ENCODE results near the gene RSPH1. TPM values are rescaled to one million over a fixed set of nuclear protein-coding genes. Genes with fewer than 3 reads are reported as not detected.

Gene RSPH1
- total RNA-seq, 6 donors from 2014 or later = 0.46 to 68.4 (median 13.4) TPM

- TF ChIP-seq CTCF (IDR thresholded peaks at IDR 0.05) (no peak), EP300 (IDR thresholded peaks at IDR 0.05) (no peak), POLR2A (IDR thresholded peaks at IDR 0.05) (no peak), POLR2AphosphoS5 (IDR thresholded peaks at IDR 0.05) (no peak)
- DNase-seq (no peak), ATAC-seq (ENCODE audit: low FRiP score in 2 of 2) (no peak)
- H3K27ac ChIP-seq = no peak overlapping the region
- no peaks in the 10 kb centered on the region for H3K27me3 ChIP-seq
- H3K9me3 ChIP-seq = no peaks in the 10 kb centered on the region
- H3K4me1 ChIP-seq = peaks cover 6 to 15% (median 11%) of the 10 kb centered on the region in 4 donors
- 90% methylated on average over 11 to 13 of the region's 13 CpGs for WGBS, 2 donors
- H3K4me3 ChIP-seq = no peak overlapping the region
- H3K36me3 ChIP-seq = no peaks in the 10 kb centered on the region
Observed at GRCh38 chr21:42493109-42494060, 2.6 kb downstream of the RSPH1 start.

- DNase-seq (no peak), ATAC-seq (ENCODE audit: low FRiP score in 2 of 2) (no peak)
- 45 to 51% methylated on average over 8 of the region's 8 CpGs for WGBS, 2 donors
- Histone ChIP-seq H3K9me3 (no peaks in the 10 kb centered on the region), H3K4me1 (peaks cover 6 to 14% (median 11%) of the 10 kb centered on the region in 4 donors), H3K36me3 (no peaks in the 10 kb centered on the region), H3K27ac (no peak overlapping the region), H3K27me3 (no peaks in the 10 kb centered on the region), H3K4me3 (no peak overlapping the region)
- TF ChIP-seq POLR2AphosphoS5 (IDR thresholded peaks at IDR 0.05) = no peak
- TF ChIP-seq CTCF (IDR thresholded peaks at IDR 0.05) = no peak
- no peak for TF ChIP-seq POLR2A (IDR thresholded peaks at IDR 0.05)
- no peak for TF ChIP-seq EP300 (IDR thresholded peaks at IDR 0.05)
Observed at GRCh38 chr21:42492201-42492600, 3.8 kb downstream of the RSPH1 start.

GRCh38 chr21:42491328-42491727 lies 4.7 kb downstream of the RSPH1 start:
- H3K27me3 ChIP-seq = no peaks in the 10 kb centered on the region
- H3K36me3 ChIP-seq = no peaks in the 10 kb centered on the region
- no peak overlapping the region for H3K4me3 ChIP-seq
- ATAC-seq (ENCODE audit: low FRiP score in 2 of 2) (no peak), DNase-seq (no peak)
- TF ChIP-seq CTCF (IDR thresholded peaks at IDR 0.05) (no peak), POLR2AphosphoS5 (IDR thresholded peaks at IDR 0.05) (no peak), EP300 (IDR thresholded peaks at IDR 0.05) (no peak), POLR2A (IDR thresholded peaks at IDR 0.05) (no peak)
- no peak overlapping the region for H3K27ac ChIP-seq
- no peaks in the 10 kb centered on the region for H3K9me3 ChIP-seq
- whole genome bisulfite sequencing, 2 donors = 67 to 80% methylated on average over 1 of the region's 1 CpG
- peaks cover 4 to 7% (median 6%) of the 10 kb centered on the region in 4 donors for H3K4me1 ChIP-seq

- DNase-seq = no peak
- Histone ChIP-seq H3K27ac (no peak overlapping the region), H3K4me3 (no peak overlapping the region), H3K9me3 (no peaks in the 10 kb centered on the region), H3K27me3 (no peaks in the 10 kb centered on the region), H3K4me1 (peaks cover 4 to 5% (median 5%) of the 10 kb centered on the region in 4 donors), H3K36me3 (no peaks in the 10 kb centered on the region)
- no peak for TF ChIP-seq POLR2AphosphoS5 (IDR thresholded peaks at IDR 0.05)
- no peak for TF ChIP-seq EP300 (IDR thresholded peaks at IDR 0.05)
- no peak for TF ChIP-seq POLR2A (IDR thresholded peaks at IDR 0.05)
- no peak for TF ChIP-seq CTCF (IDR thresholded peaks at IDR 0.05)
- no peak for ATAC-seq (ENCODE audit: low FRiP score in 2 of 2)
Observed at GRCh38 chr21:42490720-42491119, 5.3 kb downstream of the RSPH1 start.

Data from upper lobe of left lung (tissue), 6 donors.